ENCODE measurements around the gene HSPA14. TPM values are rescaled to one million over a fixed set of nuclear protein-coding genes. Genes with fewer than 3 reads are reported as not detected.

Gene HSPA14
- total RNA-seq, 1 donor from 2014 or later = 34.1 TPM

- no peak for DNase-seq (ENCODE audit: low spot score)
- peaks cover 15% of the 10 kb centered on the region for H3K4me1 Mint-ChIP-seq (ENCODE audit: low read depth)
- peaks cover 23% of the 10 kb centered on the region for H3K9me3 Mint-ChIP-seq
- H3K4me3 Mint-ChIP-seq (ENCODE audit: low read depth) = no peak overlapping the region
- H3K27me3 Mint-ChIP-seq (ENCODE audit: low read depth) = no peaks in the 10 kb centered on the region
- H3K36me3 Mint-ChIP-seq (ENCODE audit: low read depth) = peaks cover 99% of the 10 kb centered on the region
- intact Hi-C loops (cut with micrococcal nuclease) = no loop called here
- H3K27ac Mint-ChIP-seq = no peak overlapping the region
These were observed 72.8 kb downstream of the HSPA14 start for GRCh38 chr10:14910953-14911352.

GRCh38 chr10:14911801-14912200, 73.7 kb downstream of the HSPA14 start:
- H3K4me3 Mint-ChIP-seq (ENCODE audit: low read depth) = no peak overlapping the region
- peaks cover 15% of the 10 kb centered on the region for H3K4me1 Mint-ChIP-seq (ENCODE audit: low read depth)
- peaks cover 31% of the 10 kb centered on the region for H3K9me3 Mint-ChIP-seq
- no peaks in the 10 kb centered on the region for H3K27me3 Mint-ChIP-seq (ENCODE audit: low read depth)
- intact Hi-C loops (cut with micrococcal nuclease) = no loop called here
- H3K27ac Mint-ChIP-seq = no peak overlapping the region
- peaks cover 100% of the 10 kb centered on the region for H3K36me3 Mint-ChIP-seq (ENCODE audit: low read depth)
- DNase-seq (ENCODE audit: low spot score) = no peak

DNA sequence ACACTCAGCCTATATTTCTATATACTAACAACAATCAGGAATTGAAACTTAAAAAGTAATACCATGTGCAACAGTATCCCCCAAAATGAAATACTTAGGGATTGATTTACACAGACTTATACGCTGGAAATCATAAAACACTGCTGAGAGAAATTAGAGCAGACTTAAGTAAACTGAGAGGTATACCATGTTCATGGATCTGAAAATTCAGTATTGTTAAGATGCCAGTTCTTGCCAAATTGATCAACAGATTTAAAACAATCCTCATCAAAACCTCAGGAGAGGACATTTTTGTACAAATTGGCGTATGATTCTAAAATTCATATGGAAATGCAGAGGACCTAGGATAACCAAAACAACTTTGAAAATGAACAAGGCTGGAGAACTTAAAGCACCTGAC, 78.5 kb downstream of the HSPA14 start:
- intact Hi-C loops (cut with micrococcal nuclease) = no loop called here
- H3K27ac Mint-ChIP-seq = no peak overlapping the region
- H3K27me3 Mint-ChIP-seq (ENCODE audit: low read depth) = no peaks in the 10 kb centered on the region

DNA sequence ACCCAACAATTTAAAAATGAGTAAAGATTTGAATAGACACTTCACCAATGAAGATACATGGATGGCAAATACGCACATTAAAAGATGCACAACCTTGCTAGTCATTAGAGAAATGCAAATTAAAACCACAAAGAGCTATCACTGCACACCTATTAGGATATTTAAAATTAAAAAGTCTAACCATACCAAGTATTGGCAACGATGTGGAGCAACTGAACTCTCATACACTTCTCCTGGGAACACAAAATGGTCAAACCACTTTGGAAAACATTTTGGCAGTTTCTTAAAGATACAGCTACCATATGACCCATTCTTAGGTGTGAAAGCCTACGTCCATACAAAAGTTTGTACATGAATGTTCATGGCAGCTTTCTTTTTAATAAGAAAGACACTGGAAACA, 79.7 kb downstream of the HSPA14 start:
- Mint-ChIP-seq H3K36me3 (ENCODE audit: low read depth) (peaks cover 99% of the 10 kb centered on the region), H3K27ac (no peak overlapping the region), H3K27me3 (ENCODE audit: low read depth) (no peaks in the 10 kb centered on the region), H3K4me3 (ENCODE audit: low read depth) (no peak overlapping the region), H3K9me3 (peaks cover 41% of the 10 kb centered on the region), H3K4me1 (ENCODE audit: low read depth) (peaks cover 15% of the 10 kb centered on the region)
- intact Hi-C loops (cut with micrococcal nuclease) = no loop called here
- DNase-seq (ENCODE audit: low spot score) = no peak

More for the DNA sequence above, 78.5 kb downstream of the HSPA14 start:
- Mint-ChIP-seq H3K4me3 (ENCODE audit: low read depth) (no peak overlapping the region), H3K9me3 (peaks cover 41% of the 10 kb centered on the region), H3K36me3 (ENCODE audit: low read depth) (peaks cover 100% of the 10 kb centered on the region), H3K4me1 (ENCODE audit: low read depth) (peaks cover 16% of the 10 kb centered on the region)
- no peak for DNase-seq (ENCODE audit: low spot score)

- Mint-ChIP-seq H3K27ac (no peak overlapping the region), H3K36me3 (ENCODE audit: low read depth) (peaks cover 99% of the 10 kb centered on the region), H3K4me1 (ENCODE audit: low read depth) (peaks cover 15% of the 10 kb centered on the region), H3K9me3 (peaks cover 37% of the 10 kb centered on the region), H3K4me3 (ENCODE audit: low read depth) (no peak overlapping the region), H3K27me3 (ENCODE audit: low read depth) (no peaks in the 10 kb centered on the region)
- intact Hi-C loops (cut with micrococcal nuclease) = no loop called here
- DNase-seq (ENCODE audit: low spot score) = no peak
These were observed 80.9 kb downstream of the HSPA14 start for GRCh38 chr10:14918964-14919363.

Other genes starting within 250 kb of the HSPA14 start
- 99.4 and 103 TPM in 2 replicates for gene FAM107B, start 63.4 kb upstream of the HSPA14 start, total RNA-seq
- 0.39 and 0.67 TPM in 2 replicates for gene CDNF, start 269 bp upstream of the HSPA14 start, total RNA-seq
- gene MSANTD7, start within 50 bp of the HSPA14 start, total RNA-seq = 22.3 and 25.6 TPM in 2 replicates
- 44.0 and 45.0 TPM in 2 replicates for gene SUV39H2, start 40.6 kb downstream of the HSPA14 start, total RNA-seq
- 20.5 and 21.0 TPM in 2 replicates for gene DCLRE1C, start 115.8 kb downstream of the HSPA14 start, total RNA-seq
- gene MEIG1, start 121.1 kb downstream of the HSPA14 start, total RNA-seq = 0.62 TPM in 1 of 2 replicates, not detected in the other
- gene OLAH, start 205.6 kb downstream of the HSPA14 start, total RNA-seq = not detected in 2 replicates

Data from activated T-helper 2 cell treated with anti-CD3 and anti-CD28 coated beads, Interferon-gamma antibody, Interleukin-2, Interleukin-4, amounts not matched to agents 10 μg/mL and 5 μg/mL and 100 μg/mL, durations not matched to agents 14 hours and 24 hours and 36 hours (primary cell).